Fibroblast of skin of left biceps (primary cell): ENCODE results near the gene SPECC1.
A peak's percentile ranks its signal among the peaks of the same experiment; 100 is the strongest.
"Not testable (repeated sequence)": the region's sequence is repeated elsewhere in the genome, so short reads cannot be mapped to it uniquely, and the experiment has no call there.

Experiments used
- DNase-seq, 2 experiments: peaks; one replicate each; pipeline ENCODE4 v3.0.0-alpha.2; 2013; ENCODE audit warnings: low read depth in 2 of 2

Gene SPECC1

GRCh38 chr17:20174588-20175265 is 165.6 kb downstream of the SPECC1 start:
- DNase-seq = no peak

DNA sequence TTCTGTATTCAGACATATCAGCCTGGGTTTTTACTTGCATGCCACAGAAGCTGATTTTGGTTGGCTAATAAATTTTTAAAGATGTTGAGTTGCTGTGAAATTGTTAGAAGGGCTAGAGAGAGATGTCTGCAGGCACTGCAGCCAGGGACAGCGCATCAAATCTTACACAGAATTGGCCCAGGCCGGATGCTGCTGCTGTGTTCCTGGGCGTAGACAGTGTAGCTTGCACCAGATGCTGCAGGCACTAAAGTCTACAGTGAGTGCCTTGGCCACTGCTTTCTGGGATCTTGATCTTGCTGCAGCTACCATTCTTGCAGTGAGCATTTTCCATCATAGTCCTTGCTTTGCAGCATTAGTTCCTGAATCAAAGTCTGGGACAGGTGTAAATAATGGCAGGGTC is 169.9 kb downstream of the SPECC1 start:
- no peak for DNase-seq

DNA sequence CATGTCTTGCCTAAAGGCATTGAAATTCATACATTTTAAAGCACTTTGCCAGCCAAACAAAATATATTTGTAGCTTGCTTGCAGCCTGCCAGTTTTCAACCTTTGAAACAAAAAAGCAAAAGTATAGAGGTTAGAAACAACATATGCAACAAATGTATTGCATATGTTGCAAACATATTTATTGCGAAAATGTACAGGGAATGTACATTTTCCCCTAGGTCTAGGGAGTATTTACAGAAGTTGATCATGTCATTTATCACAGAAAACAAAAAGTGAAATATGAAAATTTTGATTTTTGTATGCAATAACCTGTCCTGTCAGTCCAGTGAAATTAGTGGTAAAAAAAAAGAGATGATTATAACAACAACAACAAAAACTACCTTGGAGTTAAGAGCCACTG is 171.5 kb downstream of the SPECC1 start:
- DNase-seq = no peak

DNA sequence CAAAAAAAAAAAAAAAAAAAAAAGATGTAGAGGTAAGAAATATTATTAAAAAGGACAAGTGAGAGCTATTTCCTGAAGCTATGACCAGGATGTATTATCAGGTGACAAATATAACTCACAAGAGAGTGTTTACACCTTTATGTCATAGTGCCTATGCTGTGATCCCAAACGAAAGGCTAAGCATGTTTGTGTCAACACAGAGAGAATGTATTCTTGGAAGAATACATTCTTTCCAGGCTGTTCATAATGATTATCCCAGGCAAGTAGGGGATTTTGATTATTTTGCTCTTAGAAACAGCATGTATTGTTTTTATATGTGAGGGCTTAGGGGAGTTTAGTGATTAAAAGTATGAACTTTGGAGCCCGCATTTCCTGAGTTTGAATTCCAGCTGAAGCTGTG is 175.0 kb downstream of the SPECC1 start:
- no peak for DNase-seq

GRCh38 chr17:20184977-20185619 is 175.9 kb downstream of the SPECC1 start:
- DNase-seq = no peak

DNA sequence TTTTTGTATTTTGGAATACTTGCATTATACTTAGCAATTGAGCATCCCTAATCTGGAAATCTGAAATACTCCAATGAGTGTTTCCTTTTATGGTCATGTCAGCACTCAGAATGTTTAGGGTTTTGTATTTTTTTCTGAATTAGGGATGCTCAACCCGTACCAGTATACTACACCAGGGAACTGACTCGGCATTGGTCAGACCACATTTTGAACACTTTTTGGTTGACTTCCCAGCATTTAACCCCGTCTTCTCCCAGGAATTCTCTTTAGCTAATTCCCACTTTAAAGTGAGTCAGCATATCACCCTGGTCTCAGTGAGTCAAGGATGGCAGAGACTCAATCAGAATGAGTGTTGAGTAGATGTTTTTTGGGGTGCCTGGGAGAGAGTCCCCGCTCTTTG is 177.9 kb downstream of the SPECC1 start:
- peak in 1 of 2 experiments; percentile 5 for DNase-seq

DNA sequence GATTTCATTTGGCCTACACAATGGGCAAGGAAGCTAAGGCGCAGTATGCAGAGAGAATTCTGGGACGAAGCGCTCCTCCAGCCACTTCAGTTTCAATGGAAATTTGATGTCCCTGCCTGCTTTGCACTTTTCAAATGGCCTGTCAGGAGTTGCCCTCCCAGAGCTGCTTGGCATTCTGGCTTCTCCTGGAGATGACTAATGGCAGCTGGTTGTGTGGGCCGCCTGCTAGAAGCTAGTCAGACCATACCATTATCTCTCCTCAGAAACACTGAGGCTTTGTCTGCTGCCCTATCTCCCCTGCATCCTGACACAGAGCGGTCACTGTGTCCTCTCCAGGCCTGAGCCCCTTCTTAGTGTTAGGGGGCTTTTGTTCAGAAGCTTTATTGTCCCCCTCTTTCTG is 180.1 kb downstream of the SPECC1 start:
- DNase-seq = no peak

GRCh38 chr17:20189979-20190378 is 180.8 kb downstream of the SPECC1 start:
- DNase-seq = no peak

GRCh38 chr17:20190605-20191004 is 181.4 kb downstream of the SPECC1 start:
- DNase-seq = no peak

GRCh38 chr17:20191056-20191455 is 181.9 kb downstream of the SPECC1 start:
- peak; percentile 42 to 59 for DNase-seq

DNA sequence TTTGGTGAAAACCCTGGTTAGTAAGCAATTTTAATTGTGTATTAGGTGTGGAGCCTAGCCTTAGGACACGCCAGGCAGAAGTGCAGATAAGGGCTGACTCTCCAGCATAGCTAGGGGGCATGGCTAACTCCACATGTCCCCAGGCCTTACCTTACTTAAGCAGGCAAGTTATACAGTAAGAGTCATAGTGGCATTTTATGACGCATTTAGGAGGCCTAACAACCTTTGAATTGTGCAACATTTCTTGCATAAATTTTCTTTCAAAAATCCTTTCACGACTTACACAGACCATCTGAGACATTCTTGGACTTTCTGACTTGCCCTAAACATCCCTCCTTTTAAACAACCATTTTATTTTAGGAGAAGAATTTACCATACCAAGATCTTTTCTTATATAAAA is 187.1 kb downstream of the SPECC1 start:
- DNase-seq = not testable (repeated sequence)

GRCh38 chr17:20197272-20197926 is 188.2 kb downstream of the SPECC1 start:
- no peak for DNase-seq

GRCh38 chr17:20200016-20200795 is 191.0 kb downstream of the SPECC1 start:
- no peak for DNase-seq

DNA sequence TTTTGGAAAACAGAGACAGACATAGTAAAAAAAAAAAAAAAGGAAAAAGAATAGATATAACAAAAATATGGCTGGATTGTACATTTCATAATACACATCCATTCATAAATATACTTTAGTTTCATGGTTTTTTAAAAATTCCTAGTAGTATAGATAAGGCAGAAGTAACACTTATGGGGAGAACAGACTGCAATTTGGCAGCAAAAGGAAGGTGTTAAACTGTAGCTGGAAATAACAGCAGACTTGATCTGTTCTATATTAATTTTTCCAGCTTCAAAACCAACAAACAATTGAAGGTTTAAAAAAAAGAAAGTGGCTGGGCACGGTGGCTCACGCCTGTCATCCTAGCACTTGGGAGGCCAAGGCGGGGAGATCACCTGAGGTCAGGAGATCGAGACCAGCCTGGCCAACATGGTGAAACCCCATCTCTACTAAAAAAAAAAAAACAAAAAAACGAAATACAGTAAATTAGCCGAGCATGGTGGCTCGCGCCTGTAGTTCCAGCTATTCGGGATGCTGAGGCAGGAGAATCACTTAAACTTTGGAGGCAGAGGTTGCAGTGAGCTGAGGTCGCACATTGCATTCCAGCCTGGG is 191.8 kb downstream of the SPECC1 start:
- no peak for DNase-seq

DNA sequence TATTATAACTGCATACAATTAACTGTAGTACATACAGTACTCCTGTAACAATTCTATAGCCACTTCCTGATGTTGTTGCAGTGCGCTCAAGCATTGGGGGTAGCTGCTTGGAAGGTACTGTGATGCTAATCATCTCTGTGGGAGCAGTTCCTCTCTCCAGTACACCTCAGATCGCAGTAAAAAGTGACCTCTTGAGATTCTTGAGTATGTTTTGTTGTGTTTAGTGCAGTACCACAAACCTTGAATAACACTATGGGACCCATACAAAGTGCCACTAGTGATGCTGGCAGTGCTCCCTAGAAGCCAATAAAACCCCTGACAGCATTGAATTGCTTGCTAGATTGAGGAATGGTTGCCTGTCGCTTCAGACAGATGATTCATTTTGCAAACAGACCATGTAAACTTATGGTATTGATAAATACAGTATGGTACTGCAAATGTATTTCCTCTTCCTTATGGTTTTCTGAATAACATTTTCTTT is 193.0 kb downstream of the SPECC1 start:
- no peak for DNase-seq

DNA sequence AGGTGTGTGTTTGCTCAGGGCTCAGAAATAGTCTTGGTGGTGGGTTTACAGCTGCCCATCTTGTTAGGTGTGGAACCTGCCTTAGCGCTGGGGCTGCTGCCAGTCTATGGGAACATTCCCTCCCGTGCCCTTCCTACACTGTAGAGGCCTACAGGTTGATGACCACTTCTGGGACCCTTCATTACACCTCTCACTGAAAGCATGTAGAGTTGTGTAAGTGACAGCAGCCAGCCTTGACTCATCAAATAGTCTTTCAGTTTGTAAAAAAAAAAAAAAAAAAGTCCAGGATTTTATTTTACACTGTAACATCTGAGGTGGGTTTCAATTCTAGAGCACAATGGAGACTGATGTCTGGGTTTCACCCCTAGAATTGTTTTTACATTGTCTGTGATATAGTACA is 193.9 kb downstream of the SPECC1 start:
- no peak for DNase-seq

- no peak for DNase-seq
Measured at GRCh38 chr17:20203761-20204263, 194.7 kb downstream of the SPECC1 start.

DNA sequence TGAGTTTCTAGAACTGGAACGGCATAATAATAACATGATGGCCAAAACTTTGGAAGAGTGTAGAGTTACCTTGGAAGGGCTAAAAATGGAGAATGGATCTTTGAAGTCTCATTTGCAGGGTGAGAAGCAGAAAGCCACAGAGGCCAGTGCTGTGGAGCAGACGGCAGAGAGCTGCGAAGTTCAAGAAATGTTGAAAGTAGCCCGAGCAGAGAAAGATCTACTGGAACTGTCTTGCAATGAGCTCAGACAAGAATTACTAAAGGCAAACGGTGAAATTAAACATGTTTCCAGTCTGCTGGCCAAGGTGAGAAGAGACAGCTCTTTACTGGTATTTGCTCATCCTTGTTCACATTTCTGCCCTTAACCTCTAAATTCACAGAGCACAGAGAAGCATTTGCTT is 196.4 kb downstream of the SPECC1 start:
- no peak for DNase-seq

- DNase-seq = no peak
Measured at GRCh38 chr17:20206068-20206467, 196.9 kb downstream of the SPECC1 start.

GRCh38 chr17:20206591-20206990 is 197.4 kb downstream of the SPECC1 start:
- peak; percentile 4 to 8 for DNase-seq

- DNase-seq = no peak
Measured at GRCh38 chr17:20207262-20207985, 198.3 kb downstream of the SPECC1 start.
